Measurements from ENCODE around the gene NCOA3. TPM values are rescaled to one million over a fixed set of nuclear protein-coding genes. Genes with fewer than 3 reads are reported as not detected.

NCOA3 gene
- total and polyA plus RNA-seq, 2 experiments from 2014 or later: 6.7 to 25.8 TPM

DNA sequence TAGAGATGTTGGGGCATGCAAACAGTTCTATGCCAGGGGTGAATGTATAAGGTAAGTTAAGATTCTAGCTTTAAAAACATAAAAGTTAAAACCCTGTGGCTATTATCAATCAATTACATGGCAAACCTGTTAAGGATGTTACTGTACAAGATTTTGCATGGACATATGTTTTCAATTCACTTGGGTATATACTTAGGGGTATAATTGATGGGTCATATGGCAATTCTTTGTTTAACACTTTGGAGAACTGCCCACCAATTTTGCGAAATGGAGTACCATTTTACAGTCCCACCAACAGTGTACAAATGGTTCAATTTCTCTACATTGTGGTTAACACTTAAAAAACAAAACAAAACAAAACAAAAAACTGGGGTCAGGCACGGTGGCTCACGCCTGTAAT is 9.4 kb upstream of the NCOA3 start:
- Histone ChIP-seq H3K27ac (ENCODE audit: low read depth) (no peak overlapping the region), H3K36me3 (ENCODE audit: insufficient read depth) (no peaks in the 10 kb centered on the region), H3K4me2 (no peak overlapping the region), H3K27me3 (ENCODE audit: insufficient read depth) (no peaks in the 10 kb centered on the region), H2AFZ (no peak overlapping the region), H3K9me2 (ENCODE audit: insufficient read depth) (no peaks in the 10 kb centered on the region), H3K4me1 (ENCODE audit: insufficient read depth) (peaks cover 12% of the 10 kb centered on the region), H3K79me2 (replicated peaks; ENCODE audit: insufficient read depth) (no peaks in the 10 kb centered on the region), H4K20me1 (replicated peaks; ENCODE audit: insufficient read depth) (no peaks in the 10 kb centered on the region), H3K4me3 (no peak overlapping the region), H3F3A (replicated peaks; ENCODE audit: low read depth) (no peaks in the 10 kb centered on the region)
- peaks cover 3% of the 10 kb centered on the region for H3K27me3 Mint-ChIP-seq (ENCODE audit: insufficient read depth, low read depth, poor library complexity)
- no peak for ATAC-seq
- peaks cover 13% of the 10 kb centered on the region for H3K4me1 Mint-ChIP-seq
- no peaks in the 10 kb centered on the region for H3K36me3 Mint-ChIP-seq (ENCODE audit: low read depth)
- H3K9me3 Mint-ChIP-seq: no peaks in the 10 kb centered on the region
- no peak for DNase-seq (ENCODE audit: low spot score)
- no peak for TF ChIP-seq STAT1 (IDR thresholded peaks at IDR 0.05; ENCODE audit: unreplicated experiment)
- no peak for TF ChIP-seq POLR2AphosphoS5 (IDR thresholded peaks at IDR 0.05; ENCODE audit: low read depth)
- no peak for TF ChIP-seq EZH2 (IDR thresholded peaks at IDR 0.05; ENCODE audit: low read depth, unreplicated experiment)
- no peak for TF ChIP-seq JUNB (IDR thresholded peaks at IDR 0.05; ENCODE audit: unreplicated experiment)
- no peak for TF ChIP-seq NANOG (IDR thresholded peaks at IDR 0.05; ENCODE audit: borderline replicate concordance)
- TF ChIP-seq ZNF114 (CRISPR knock-in tag; IDR thresholded peaks at IDR 0.05): no peak
- TF ChIP-seq ZNF331 (CRISPR knock-in tag; IDR thresholded peaks at IDR 0.05; ENCODE audit: low read depth): no peak
- TF ChIP-seq ETS1 (IDR thresholded peaks at IDR 0.05): no peak
- TF ChIP-seq CTCF (conservative IDR thresholded peaks at IDR 0.05; ENCODE audit: low read depth in 2 of 2): no peak
- H3K4me3 Mint-ChIP-seq: no peak overlapping the region
- no peak overlapping the region for H3K27ac Mint-ChIP-seq

- H3K36me3 ChIP-seq (ENCODE audit: insufficient read depth): no peaks in the 10 kb centered on the region
- no peaks in the 10 kb centered on the region for H3F3A ChIP-seq (replicated peaks; ENCODE audit: low read depth)
- Mint-ChIP-seq H3K4me3 (no peak overlapping the region), H3K36me3 (ENCODE audit: low read depth) (no peaks in the 10 kb centered on the region), H3K27me3 (ENCODE audit: insufficient read depth, low read depth, poor library complexity) (peaks cover 3% of the 10 kb centered on the region), H3K27ac (peak overlapping the region; percentile 0; the same call in 1 of the 2 replicates), H3K4me1 (peaks cover 9% of the 10 kb centered on the region), H3K9me3 (no peaks in the 10 kb centered on the region)
- no peak for DNase-seq (ENCODE audit: low spot score)
- peak overlapping the region; percentile 7; the same call in 1 of the 2 replicates for H3K4me2 ChIP-seq
- peaks cover 9% of the 10 kb centered on the region for H3K4me1 ChIP-seq (ENCODE audit: insufficient read depth)
- no peaks in the 10 kb centered on the region for H3K79me2 ChIP-seq (replicated peaks; ENCODE audit: insufficient read depth)
- no peaks in the 10 kb centered on the region for H4K20me1 ChIP-seq (replicated peaks; ENCODE audit: insufficient read depth)
- peak; percentile 79 for ATAC-seq
- H3K27me3 ChIP-seq (ENCODE audit: insufficient read depth): no peaks in the 10 kb centered on the region
- H3K4me3 ChIP-seq: no peak overlapping the region
- no peak overlapping the region for H3K27ac ChIP-seq (ENCODE audit: low read depth)
- H2AFZ ChIP-seq: peak overlapping the region; percentile 57; the same call in 1 of the 2 replicates
- no peaks in the 10 kb centered on the region for H3K9me2 ChIP-seq (ENCODE audit: insufficient read depth)
- TF ChIP-seq STAT1 (IDR thresholded peaks at IDR 0.05; ENCODE audit: unreplicated experiment) (no peak), JUNB (IDR thresholded peaks at IDR 0.05; ENCODE audit: unreplicated experiment) (no peak), EZH2 (IDR thresholded peaks at IDR 0.05; ENCODE audit: low read depth, unreplicated experiment) (no peak), ETS1 (IDR thresholded peaks at IDR 0.05) (no peak), EZH2phosphoT487 (IDR thresholded peaks at IDR 0.05; ENCODE audit: unreplicated experiment) (no peak)
- TF ChIP-seq, protein P1, sequence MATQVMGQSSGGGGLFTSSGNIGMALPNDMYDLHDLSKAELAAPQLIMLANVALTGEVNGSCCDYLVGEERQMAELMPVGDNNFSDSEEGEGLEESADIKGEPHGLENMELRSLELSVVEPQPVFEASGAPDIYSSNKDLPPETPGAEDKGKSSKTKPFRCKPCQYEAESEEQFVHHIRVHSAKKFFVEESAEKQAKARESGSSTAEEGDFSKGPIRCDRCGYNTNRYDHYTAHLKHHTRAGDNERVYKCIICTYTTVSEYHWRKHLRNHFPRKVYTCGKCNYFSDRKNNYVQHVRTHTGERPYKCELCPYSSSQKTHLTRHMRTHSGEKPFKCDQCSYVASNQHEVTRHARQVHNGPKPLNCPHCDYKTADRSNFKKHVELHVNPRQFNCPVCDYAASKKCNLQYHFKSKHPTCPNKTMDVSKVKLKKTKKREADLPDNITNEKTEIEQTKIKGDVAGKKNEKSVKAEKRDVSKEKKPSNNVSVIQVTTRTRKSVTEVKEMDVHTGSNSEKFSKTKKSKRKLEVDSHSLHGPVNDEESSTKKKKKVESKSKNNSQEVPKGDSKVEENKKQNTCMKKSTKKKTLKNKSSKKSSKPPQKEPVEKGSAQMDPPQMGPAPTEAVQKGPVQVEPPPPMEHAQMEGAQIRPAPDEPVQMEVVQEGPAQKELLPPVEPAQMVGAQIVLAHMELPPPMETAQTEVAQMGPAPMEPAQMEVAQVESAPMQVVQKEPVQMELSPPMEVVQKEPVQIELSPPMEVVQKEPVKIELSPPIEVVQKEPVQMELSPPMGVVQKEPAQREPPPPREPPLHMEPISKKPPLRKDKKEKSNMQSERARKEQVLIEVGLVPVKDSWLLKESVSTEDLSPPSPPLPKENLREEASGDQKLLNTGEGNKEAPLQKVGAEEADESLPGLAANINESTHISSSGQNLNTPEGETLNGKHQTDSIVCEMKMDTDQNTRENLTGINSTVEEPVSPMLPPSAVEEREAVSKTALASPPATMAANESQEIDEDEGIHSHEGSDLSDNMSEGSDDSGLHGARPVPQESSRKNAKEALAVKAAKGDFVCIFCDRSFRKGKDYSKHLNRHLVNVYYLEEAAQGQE (IDR thresholded peaks at IDR 0.05; ENCODE audit: unreplicated experiment): no peak
These were observed 8.3 kb upstream of the NCOA3 start for GRCh38 chr20:47493175-47493962.

Data from GM23338 (cell line).